K562 (cell line): ENCODE data around the gene LRIF1. TPM values are rescaled to one million over a fixed set of nuclear protein-coding genes. Genes with fewer than 3 reads are reported as not detected.

Source experiments
- ATAC-seq: fragments of 200-7000 bp; cut with Tn5 transposase; 3 replicates; pipeline ENCODE4 v1.9.1; 2020; ENCODE audit warnings: moderate library complexity
- BruUV-seq: library from RNA; stranded (reverse); fragments of 400-500 nt; replicated peaks from 2 replicates; lab custom pipeline; 2021; lab: Mats Ljungman, UMichigan
- CTCF ChIA-PET: fragments of 300-600 bp; formaldehyde crosslinking; extraction: SDS; loops from one replicate; lab custom pipeline; 2021; ENCODE audit warnings: low intra/inter-chr PET ratio; lab: Yijun Ruan, JAX
- POLR2A ChIA-PET: fragments of 300-600, 350-650 bp; sonication (Branson Sonifier 250); formaldehyde crosslinking; extraction: SDS; loops from one replicate; lab custom pipeline; 2021; ENCODE audit warnings: antibody characterized with exemption, inconsistent platforms; lab: Yijun Ruan, JAX
- DNase-seq, 4 experiments: peaks; one replicate each; pipeline versions ENCODE4 v3.0.0 to v3.0.0-alpha.2; 2011 to 2018; ENCODE audit warnings: low spot score in 3 of 4, mixed read lengths in 3 of 4; ENCODE audit errors: extremely low read depth in 1 of 4
- FAIRE-seq: peaks from 2 replicates; lab custom pipeline; 2011; peaks lifted over from hg19 to GRCh38; lab: Jason Lieb, UNC
- H2AFZ ChIP-seq: 2 replicates; pipeline ENCODE4 v1.6.0; 2011; ENCODE audit warnings: low read depth, low read length, control low read depth, inconsistent platforms
- H3K27ac ChIP-seq: fragments of 200-600 bp; 3 replicates; pipeline ENCODE4 v1.8.0; 2011; ENCODE audit warnings: low read depth, mild to moderate bottlenecking, control low read depth, inconsistent platforms, low read length, moderate library complexity, mixed read lengths; ENCODE audit errors: extremely low read depth
- H3K27me3 ChIP-seq, 2 experiments: fragments of 300-600 bp in 1 of 2; 2 replicates in 1 of 2; 3 replicates in 1 of 2; pipeline versions ENCODE4 v1.6.0 to v1.8.0; 2011; ENCODE audit warnings: inconsistent platforms in 2 of 2, low read length in 2 of 2, mild to moderate bottlenecking in 1 of 2, mixed read lengths in 1 of 2, moderate library complexity in 1 of 2; ENCODE audit not compliant: control insufficient read depth in 2 of 2, insufficient read depth in 2 of 2
- H3K36me3 ChIP-seq: fragments of 300-600 bp; 3 replicates; pipeline ENCODE4 v1.8.0; 2011; ENCODE audit warnings: mild to moderate bottlenecking, low read length, inconsistent platforms; ENCODE audit not compliant: control insufficient read depth, insufficient read depth
- H3K4me1 ChIP-seq, 2 experiments: fragments of 200-600 bp in 1 of 2; replicated peaks in 1 of 2; 2 replicates in 1 of 2; 3 replicates in 1 of 2; pipeline versions ENCODE4 v1.5.1 to v1.8.0; 2011; ENCODE audit warnings: inconsistent platforms in 2 of 2, low read length in 2 of 2, mild to moderate bottlenecking in 1 of 2, mixed read lengths in 1 of 2, moderate library complexity in 1 of 2; ENCODE audit not compliant: control insufficient read depth in 2 of 2, insufficient read depth in 2 of 2
- H3K4me2 ChIP-seq: 2 replicates; pipeline ENCODE4 v1.6.1; 2011; ENCODE audit warnings: low read length, control low read depth, inconsistent platforms, mixed read lengths; ENCODE audit not compliant: insufficient read depth
- H3K4me3 ChIP-seq: fragments of 200-600 bp; sonication (generic), shearing (Covaris generic); 2 replicates; pipeline ENCODE4 v1.5.1; 2016; ENCODE audit warnings: control low read depth, inconsistent platforms
- H3K79me2 ChIP-seq: fragments of 200-600 bp; 3 replicates; pipeline ENCODE4 v1.8.0; 2011; ENCODE audit warnings: low read length, inconsistent platforms; ENCODE audit not compliant: control insufficient read depth, insufficient read depth
- H3K9ac ChIP-seq, 2 experiments: 2 replicates each; pipeline versions ENCODE4 v1.6.0 to v1.6.1; 2011; ENCODE audit warnings: low read depth in 2 of 2, low read length in 2 of 2, control low read depth in 1 of 2, inconsistent platforms in 1 of 2, mild to moderate bottlenecking in 1 of 2, mixed read lengths in 1 of 2; ENCODE audit not compliant: insufficient read depth in 1 of 2
- H3K9me1 ChIP-seq: one replicate; pipeline ENCODE4 v1.6.0; 2011; ENCODE audit warnings: inconsistent platforms, mild to moderate bottlenecking, low read length, moderate library complexity; ENCODE audit not compliant: control insufficient read depth, insufficient read depth
- H3K9me3 ChIP-seq: replicated peaks from 2 replicates; pipeline ENCODE4 v1.5.1; 2011; ENCODE audit warnings: low read depth, low read length, inconsistent platforms; ENCODE audit not compliant: control insufficient read depth, insufficient read depth
- H4K20me1 ChIP-seq: replicated peaks from 2 replicates; pipeline ENCODE4 v1.6.1; 2011; ENCODE audit warnings: low read length, inconsistent platforms, mixed read lengths; ENCODE audit not compliant: control insufficient read depth, insufficient read depth
- ESRRB ChIP-seq: fragments of 250-450 bp; sonication (Bioruptor Pico); IDR thresholded peaks from 2 replicates; pipeline ENCODE4 v1.5.0; 2020; ENCODE audit warnings: mild to moderate bottlenecking, moderate library complexity, borderline replicate concordance
- FOXP1 ChIP-seq: sonication (generic); formaldehyde crosslinking; IDR thresholded peaks from 2 replicates; pipeline ENCODE4 v1.8.0; 2022; ENCODE audit warnings: mild to moderate bottlenecking, missing genetic modification reagents
- KDM2B ChIP-seq: fragments of 250-450 bp; sonication (Bioruptor Pico); IDR thresholded peaks from 2 replicates; pipeline ENCODE4 v1.8.0; 2021; ENCODE audit warnings: mild to moderate bottlenecking, moderate library complexity
- MYBL2 ChIP-seq, 2 experiments: fragments of 450-650 bp in 1 of 2; sonication (generic) in 1 of 2; formaldehyde crosslinking in 1 of 2; IDR thresholded peaks; 2 replicates each; pipeline versions ENCODE4 v1.6.1 to v1.8.1; 2017 to 2022; ENCODE audit warnings: borderline replicate concordance in 1 of 2, inconsistent platforms in 1 of 2, low read depth in 1 of 2, mild to moderate bottlenecking in 1 of 2, missing genetic modification reagents in 1 of 2, moderate library complexity in 1 of 2
- PTRF ChIP-seq: fragments of 450-650 bp; IDR thresholded peaks from 2 replicates; pipeline ENCODE4 v1.6.1; 2016; ENCODE audit warnings: mild to moderate bottlenecking, missing genetic modification characterization, missing compliant biosample characterization
- ZBTB2 ChIP-seq: fragments of 450-650 bp; IDR thresholded peaks from 2 replicates; pipeline ENCODE4 v1.6.1; 2016; ENCODE audit warnings: antibody characterized with exemption
- ZNF143 ChIP-seq: sonication (generic); formaldehyde crosslinking; IDR thresholded peaks from 2 replicates; pipeline ENCODE4 v1.9.0; 2022; ENCODE audit warnings: mild to moderate bottlenecking, missing genetic modification reagents
- WGBS: fragments of 100-300 bp; shearing (Covaris generic); methylation state at CpG from one replicate; pipeline ENCODE4 v1.1.6; 2016; ENCODE audit warnings: low coverage, mixed read lengths; ENCODE audit not compliant: insufficient coverage; ENCODE audit errors: missing lambda C conversion rate; 5-methylcytosine and 5-hydroxymethylcytosine counted together
- in situ Hi-C: fragments of 300-500 bp; cut with MboI; formaldehyde crosslinking; loops from 4 replicates; pipeline ENCODE4 v1.15.0; 2018; ENCODE audit warnings: inconsistent platforms, mixed read lengths
- intact Hi-C: fragments of 100-400 bp; cut with micrococcal nuclease; formaldehyde crosslinking; loops from 2 replicates; pipeline ENCODE4 v1.14.2; 2022
- polyA plus RNA-seq, 8 experiments: library from polyadenylated mRNA; depleted of rRNA in 4 of 8; stranded (reverse) in 5 of 8; unstranded in 3 of 8; fragments of >200 nt; fragmentation: Nextera tagmentation in 2 of 8; fragmentation: Illumina TruSeq in 1 of 8; extraction: Ambion mirVana in 2 of 8; extraction: Trizol in 1 of 8; gene quantifications; 2 replicates each; pipeline versions ENCODE4 v1.2.1 to v1.2.3, GENCODE V29; 2011 to 2014; ENCODE audit warnings: inconsistent platforms in 1 of 8, missing spikeins in 1 of 8
- total RNA-seq, 7 experiments: library from RNA; depleted of rRNA in 6 of 7; stranded (reverse); fragments of >200 nt in 6 of 7; fragmentation: Illumina TruSeq in 2 of 7; extraction: Trizol in 2 of 7; gene quantifications; 2 replicates each; pipeline versions ENCODE4 v1.2.1 to v1.2.3, GENCODE V29; 2011 to 2021; ENCODE audit warnings: low replicate concordance in 1 of 7

Gene LRIF1
- total and polyA plus RNA-seq, 9 of the 15 experiments (the other 6 are each of a cell fraction or from before 2014, with no cell fraction given), result 35.6 to 88.8 (median 74.1) TPM

- no peak for TF ChIP-seq PTRF
- no peak for TF ChIP-seq MYBL2 (IDR thresholded peaks at IDR 0.05; ENCODE audit: low read depth)
- no peak for TF ChIP-seq MYBL2 (CRISPR knock-in tag; IDR thresholded peaks at IDR 0.05; ENCODE audit: borderline replicate concordance)
- no peak for TF ChIP-seq ZNF143
- no peak for TF ChIP-seq ZBTB2
- no peak for TF ChIP-seq ESRRB
- TF ChIP-seq FOXP1 (CRISPR knock-in tag), result no peak
- TF ChIP-seq KDM2B (CRISPR knock-in tag), result no peak
- Histone ChIP-seq H3K36me3 (no peaks in the 10 kb centered on the region), H3K4me2 (no peak overlapping the region), H3K4me3 (no peak overlapping the region), H3K27me3 (no peaks in the 10 kb centered on the region; a peak in 1 of 5 replicates), H4K20me1 (no peaks in the 10 kb centered on the region), H3K9me1 (no peaks in the 10 kb centered on the region), H3K9me3 (no peaks in the 10 kb centered on the region), H3K9ac (no peak overlapping the region), H3K27ac (no peak overlapping the region), H3K79me2 (no peaks in the 10 kb centered on the region), H2AFZ (no peak overlapping the region), H3K4me1 (no peaks in the 10 kb centered on the region)
- ChIA-PET CTCF (no interaction called here), POLR2A (interaction anchor here (0.6 to 1.3 kb wide), 2 partner anchors 15 to 27 kb away, joined by 3 to 5 read pairs; partner anchors contain the start of gene LRIF1)
- intact Hi-C loops (no loop called here), in situ Hi-C loops (no loop called here)
- no TSS peak for BruUV-seq
- WGBS, result 13% methylated on average over 2 of the region's 2 CpGs
- DNase-seq (no peak), ATAC-seq (no peak), FAIRE-seq (no peak)
Measured at GRCh38 chr1:110979154-110979553, 15.4 kb upstream of the LRIF1 start.
